ENCODE data around the gene DOC2B.

Gene DOC2B

DNA sequence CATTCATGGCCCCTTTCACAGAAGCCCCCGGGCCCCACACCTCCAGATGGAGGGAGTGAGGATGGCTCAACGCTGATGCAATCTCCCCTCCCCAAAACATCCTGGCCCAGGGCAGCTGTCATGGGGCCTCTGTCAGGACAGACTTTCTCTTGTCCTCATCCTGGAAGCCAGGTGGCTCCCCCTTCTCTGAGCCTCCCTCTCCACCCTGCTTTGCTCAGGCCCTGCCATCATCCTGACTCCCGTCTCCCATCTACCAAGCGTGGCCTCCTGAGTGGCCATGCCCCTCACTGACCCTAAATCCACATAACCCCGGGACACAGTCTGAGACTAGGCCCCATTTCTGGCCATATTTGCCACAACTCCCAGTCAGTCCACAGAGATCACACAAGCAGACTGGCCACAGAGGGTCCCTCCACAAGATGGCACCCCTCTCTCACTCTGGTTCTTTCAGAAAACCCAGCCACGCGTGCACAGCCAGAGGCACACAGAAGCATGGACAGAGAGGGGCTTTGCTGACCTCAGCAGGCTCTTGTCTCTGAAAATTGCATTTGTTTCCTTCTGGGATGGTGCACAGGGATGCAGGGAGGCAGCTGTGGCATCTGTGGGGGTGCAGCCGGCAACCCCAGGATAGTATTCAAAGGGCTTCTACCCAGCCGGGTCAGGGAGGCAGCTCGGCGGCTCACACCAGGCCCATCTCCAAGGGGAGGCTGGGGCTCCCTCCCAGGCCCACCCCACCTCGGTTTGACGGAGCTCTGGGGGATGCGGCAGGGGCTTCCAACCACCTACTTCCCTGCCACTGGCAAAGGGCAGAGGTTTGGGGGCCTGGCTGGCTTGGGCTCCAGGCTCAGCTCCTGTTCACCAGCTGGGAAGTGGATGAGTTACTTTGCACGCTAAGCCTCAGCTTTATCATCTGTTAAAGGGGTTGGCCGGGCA lies 16.9 kb downstream of the DOC2B start:
- DNase-seq (ENCODE audit: low read depth in 2 of 2, low spot score in 1 of 2), result no peak

DNA sequence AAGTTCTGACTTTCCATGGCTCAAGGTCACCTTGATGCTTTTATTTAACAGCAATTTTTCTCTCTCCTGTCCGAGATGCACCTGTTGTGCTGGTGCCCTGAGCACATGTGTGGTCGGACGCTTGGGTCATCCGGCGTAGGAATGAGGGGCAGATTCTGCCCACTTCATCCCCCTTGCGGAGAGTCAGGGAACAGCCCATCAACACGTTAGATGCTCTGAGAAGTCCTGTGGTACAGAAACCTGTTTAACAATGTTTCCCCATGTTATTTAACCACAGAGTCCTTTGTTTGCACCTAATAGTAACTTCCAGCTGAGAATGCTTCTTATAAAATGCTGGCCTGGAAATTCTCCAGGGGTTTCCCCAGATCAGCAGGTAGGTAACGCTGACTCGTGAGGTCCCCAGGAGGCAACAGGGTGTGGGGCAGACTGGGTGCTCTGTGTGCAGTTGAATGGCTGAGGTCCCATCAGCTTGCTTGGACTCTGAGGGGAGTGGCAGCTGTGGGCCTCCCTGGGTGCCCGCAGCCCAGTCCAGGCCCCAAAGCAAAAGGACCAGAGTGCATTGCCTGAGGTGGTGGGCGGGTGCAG lies 17.8 kb downstream of the DOC2B start:
- DNase-seq (ENCODE audit: low read depth in 2 of 2, low spot score in 1 of 2), result no peak

GRCh38 chr17:162689-163088 lies 18.8 kb downstream of the DOC2B start:
- no peak for DNase-seq (ENCODE audit: low read depth in 2 of 2, low spot score in 1 of 2)

GRCh38 chr17:161481-161880 lies 20.0 kb downstream of the DOC2B start:
- no peak for DNase-seq (ENCODE audit: low read depth in 2 of 2, low spot score in 1 of 2)

DNA sequence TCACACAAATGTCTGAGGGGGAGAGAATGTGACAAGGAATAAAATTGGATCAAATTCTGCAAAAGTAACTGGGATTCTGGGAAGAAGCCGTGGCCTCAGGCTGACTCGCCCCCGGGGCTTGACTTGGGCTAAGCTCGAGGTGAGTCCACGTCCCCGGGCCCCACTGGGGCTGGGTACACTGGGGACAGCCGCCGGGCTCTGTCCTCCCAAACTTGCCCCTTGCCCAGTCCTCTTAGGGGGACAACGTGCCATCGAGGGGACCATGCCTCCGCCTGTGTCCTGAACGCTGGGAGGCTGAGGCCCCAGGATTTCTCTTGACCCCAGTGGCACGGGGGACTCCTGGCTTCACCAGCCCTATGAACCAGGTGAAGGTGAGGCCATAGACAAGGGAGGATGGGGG lies 21.1 kb downstream of the DOC2B start:
- no peak for DNase-seq (ENCODE audit: low read depth in 2 of 2, low spot score in 1 of 2)

DNA sequence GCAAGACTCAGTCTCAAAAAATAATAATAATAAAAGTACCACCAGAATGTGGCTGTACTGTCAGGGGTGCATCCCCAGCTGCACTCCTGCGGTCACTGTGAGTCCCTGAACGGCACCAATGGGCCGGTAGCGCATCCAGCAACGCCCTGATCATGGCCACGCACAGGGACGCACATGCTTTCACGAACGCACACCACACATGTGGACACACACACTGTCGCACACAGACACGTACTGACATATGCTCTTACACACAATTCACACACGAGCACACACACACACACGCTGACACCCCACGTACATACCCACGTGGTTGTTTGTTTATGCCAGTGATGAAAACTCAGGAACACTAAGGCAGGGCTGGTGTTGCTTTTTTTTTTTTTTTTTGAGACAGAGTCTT lies 21.8 kb downstream of the DOC2B start:
- no peak for DNase-seq (ENCODE audit: low read depth in 2 of 2, low spot score in 1 of 2)

DNA sequence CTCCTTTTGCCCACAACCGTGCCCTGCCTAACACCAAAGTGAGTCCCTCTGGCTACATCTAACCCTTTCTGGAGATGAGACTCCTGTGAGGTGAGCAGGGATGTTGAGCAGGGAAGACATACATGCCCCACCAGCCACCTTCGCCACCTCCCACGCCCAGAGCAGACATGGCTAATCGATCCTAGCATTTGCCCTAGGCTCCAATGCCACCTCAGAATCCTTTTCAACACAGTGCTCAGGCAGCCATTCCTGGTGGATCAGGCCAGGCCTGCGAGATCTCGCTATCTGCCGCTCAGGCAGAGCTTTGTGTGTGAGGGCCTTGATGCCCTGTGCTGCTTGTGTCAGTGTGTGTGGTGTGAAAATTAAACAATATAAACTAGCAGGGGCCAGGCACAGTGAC lies 23.1 kb downstream of the DOC2B start:
- DNase-seq (ENCODE audit: low read depth in 2 of 2, low spot score in 1 of 2), result no peak

DNA sequence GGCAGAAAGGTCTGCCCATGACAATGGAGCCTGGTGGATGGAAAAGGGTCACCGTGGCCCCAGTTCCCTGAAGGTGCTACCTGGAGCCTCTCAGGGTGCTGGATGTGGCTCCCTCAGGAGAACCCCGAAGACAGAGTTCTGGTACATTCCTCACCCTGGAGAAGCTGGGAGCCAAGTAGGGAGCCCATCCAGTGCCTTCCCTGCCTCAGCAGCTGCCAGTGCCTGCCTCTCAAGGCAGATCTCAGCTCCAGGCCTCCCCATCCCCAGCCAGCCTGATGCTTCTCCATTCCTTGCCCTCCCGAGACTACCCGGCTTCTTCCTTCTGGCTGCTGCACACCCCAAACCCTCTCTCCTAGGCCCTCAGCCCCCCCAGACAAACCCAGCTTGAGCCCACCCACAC lies 23.5 kb downstream of the DOC2B start:
- no peak for DNase-seq (ENCODE audit: low read depth in 2 of 2, low spot score in 1 of 2)

GRCh38 chr17:156946-157345 lies 24.5 kb downstream of the DOC2B start:
- DNase-seq (ENCODE audit: low read depth in 2 of 2, low spot score in 1 of 2), result no peak

DNA sequence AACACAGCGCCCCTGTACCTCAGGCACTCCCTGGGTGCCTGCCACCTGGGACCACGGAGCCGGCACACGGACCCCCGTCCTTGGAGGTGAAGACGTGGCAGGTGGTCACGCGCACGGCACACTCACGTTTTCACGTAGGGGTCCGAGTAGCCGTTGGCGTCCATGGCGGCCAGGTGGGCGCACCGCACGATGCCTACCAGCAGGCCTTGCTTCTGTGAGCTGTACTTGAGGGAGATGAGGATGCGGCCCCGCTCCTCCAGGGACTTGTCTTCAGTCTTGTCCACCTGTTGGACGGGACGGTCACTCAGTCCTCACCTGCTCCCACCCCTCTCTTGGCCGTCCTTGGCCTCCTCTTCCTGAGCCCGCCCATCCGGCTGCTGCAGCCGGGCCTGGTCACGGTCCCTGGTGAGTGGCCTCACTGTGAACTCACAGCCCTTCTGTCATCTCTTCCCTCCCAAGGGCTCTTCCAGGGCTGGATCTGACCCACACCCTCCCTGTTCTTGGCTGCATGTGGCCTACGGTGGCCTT lies 25.3 kb downstream of the DOC2B start:
- DNase-seq (ENCODE audit: low read depth in 2 of 2, low spot score in 1 of 2), result no peak

GRCh38 chr17:155576-155975 lies 25.9 kb downstream of the DOC2B start:
- no peak for DNase-seq (ENCODE audit: low read depth in 2 of 2, low spot score in 1 of 2)

DNA sequence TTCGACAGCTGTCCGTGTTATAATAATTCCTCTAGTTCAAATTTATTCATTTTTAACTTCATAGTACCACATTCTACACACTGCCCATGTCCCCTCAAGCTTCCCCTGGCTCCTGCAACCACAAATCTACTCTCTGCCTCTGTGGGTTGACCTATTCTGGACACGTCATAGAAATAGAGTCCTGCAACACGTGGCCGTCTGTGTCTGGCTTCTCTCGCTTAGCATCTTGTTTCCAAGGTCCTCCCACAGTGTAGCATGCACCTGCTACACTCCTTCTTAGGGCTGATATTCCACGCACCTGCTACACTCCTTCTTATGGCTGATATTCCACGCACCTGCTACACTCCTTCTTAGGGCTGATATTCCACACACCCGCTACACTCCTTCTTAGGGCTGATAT lies 27.6 kb downstream of the DOC2B start:
- no peak for DNase-seq (ENCODE audit: low read depth in 2 of 2, low spot score in 1 of 2)

GRCh38 chr17:152860-153420 lies 28.5 kb downstream of the DOC2B start:
- no peak for DNase-seq (ENCODE audit: low read depth in 2 of 2, low spot score in 1 of 2)

DNA sequence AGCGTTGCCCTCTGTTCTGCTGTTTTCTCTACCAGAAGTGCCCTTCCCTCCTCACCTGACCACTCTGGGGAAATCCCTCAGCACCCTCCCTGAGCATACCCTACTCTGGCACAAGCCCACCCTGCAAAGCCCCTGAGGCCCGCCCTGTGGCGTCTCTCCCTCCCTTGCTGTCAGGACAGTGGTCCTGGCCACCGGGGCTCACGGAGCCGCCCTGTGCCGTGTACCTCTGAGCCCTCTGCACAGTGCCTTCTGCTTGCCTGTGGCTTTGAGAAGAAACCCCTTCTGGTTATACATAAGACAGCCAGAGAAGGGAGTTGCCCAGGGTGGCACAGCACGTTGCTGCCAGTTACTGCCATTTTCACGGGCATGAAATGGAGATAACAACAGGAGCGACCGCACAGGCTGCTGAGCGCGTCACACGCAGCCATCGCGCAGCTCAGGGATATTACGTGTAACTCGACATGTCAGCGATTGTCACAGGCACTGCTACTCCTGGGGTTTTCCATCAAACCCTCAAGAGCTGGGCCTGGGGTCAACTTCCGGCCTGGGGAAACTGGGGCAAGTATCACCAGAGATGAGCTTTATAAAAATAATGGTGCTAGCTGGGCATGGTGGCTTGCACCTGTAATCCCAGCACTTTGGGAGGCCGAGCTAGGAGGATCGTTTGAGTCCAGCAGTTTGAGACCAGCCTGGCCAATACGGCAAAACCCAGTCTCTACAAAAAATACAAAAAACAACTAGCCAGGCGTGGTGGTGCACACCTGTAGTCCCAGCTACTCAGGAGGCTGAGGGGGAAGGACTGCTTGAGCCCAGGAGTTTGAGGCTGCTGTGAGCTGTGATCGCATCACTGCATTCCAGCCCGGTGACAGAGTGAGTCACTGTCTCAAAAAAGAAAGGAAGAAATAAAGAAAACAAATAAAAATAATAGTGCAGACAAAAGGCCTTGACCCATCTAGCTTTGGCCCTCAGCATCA lies 29.3 kb downstream of the DOC2B start:
- no peak for DNase-seq (ENCODE audit: low read depth in 2 of 2, low spot score in 1 of 2)

GRCh38 chr17:151004-151403 lies 30.4 kb downstream of the DOC2B start:
- DNase-seq (ENCODE audit: low read depth in 2 of 2, low spot score in 1 of 2), result no peak

DNA sequence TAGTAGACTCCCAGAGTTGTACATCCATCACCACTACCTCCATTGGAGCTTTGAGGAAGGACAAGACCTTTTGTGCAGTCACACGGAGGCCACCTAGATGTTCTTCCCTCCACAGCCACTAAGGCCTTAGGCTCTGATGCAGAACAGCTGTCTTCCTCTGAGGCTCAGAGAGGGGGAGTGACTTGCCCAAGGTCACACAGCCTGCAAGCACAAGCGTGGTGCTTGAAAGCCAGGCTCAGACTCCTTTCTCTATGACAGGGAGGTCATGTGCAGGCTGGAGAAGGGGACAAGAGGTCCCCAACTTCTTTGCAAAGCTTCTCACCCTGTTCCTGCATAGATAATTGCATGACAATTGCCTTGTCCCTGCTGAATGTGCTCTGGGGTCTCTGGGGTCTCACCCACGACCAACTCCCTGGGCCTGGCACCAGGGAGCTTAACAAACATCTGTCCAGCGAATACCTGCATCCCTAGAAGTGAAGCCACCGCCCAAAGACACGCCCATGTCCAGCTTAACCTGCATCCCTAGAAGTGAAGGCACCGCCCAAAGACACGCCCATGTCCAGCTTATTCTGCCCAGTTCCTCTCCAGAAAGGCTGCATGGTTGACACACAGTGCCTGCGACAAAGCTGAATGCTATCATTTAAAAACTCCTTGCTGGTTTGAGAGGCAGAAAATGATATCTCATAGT lies 31.4 kb downstream of the DOC2B start:
- no peak for DNase-seq (ENCODE audit: low read depth in 2 of 2, low spot score in 1 of 2)

DNA sequence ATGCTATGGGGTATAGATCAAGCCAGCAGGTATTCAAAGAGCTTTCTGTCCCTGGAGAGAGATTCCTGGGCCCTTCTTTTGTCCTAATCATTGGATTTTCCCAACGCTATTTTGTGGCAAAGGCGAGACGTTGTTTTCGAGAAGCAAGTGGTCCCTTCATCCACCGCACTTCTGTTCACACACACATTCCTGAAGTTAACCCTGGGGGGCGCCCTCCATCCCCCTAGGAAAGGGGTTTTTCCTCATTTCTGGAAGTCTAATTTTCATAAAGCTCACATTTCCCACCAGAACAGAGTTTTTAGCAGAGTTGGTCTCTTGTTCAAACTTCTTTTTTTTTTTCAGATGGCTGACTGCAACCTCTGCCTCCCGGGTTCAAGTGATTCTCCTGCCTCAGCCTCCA lies 32.2 kb downstream of the DOC2B start:
- no peak for DNase-seq (ENCODE audit: low read depth in 2 of 2, low spot score in 1 of 2)

- no peak for DNase-seq (ENCODE audit: low read depth in 2 of 2, low spot score in 1 of 2)
Measured at GRCh38 chr17:148757-149156, 32.7 kb downstream of the DOC2B start.

DNA sequence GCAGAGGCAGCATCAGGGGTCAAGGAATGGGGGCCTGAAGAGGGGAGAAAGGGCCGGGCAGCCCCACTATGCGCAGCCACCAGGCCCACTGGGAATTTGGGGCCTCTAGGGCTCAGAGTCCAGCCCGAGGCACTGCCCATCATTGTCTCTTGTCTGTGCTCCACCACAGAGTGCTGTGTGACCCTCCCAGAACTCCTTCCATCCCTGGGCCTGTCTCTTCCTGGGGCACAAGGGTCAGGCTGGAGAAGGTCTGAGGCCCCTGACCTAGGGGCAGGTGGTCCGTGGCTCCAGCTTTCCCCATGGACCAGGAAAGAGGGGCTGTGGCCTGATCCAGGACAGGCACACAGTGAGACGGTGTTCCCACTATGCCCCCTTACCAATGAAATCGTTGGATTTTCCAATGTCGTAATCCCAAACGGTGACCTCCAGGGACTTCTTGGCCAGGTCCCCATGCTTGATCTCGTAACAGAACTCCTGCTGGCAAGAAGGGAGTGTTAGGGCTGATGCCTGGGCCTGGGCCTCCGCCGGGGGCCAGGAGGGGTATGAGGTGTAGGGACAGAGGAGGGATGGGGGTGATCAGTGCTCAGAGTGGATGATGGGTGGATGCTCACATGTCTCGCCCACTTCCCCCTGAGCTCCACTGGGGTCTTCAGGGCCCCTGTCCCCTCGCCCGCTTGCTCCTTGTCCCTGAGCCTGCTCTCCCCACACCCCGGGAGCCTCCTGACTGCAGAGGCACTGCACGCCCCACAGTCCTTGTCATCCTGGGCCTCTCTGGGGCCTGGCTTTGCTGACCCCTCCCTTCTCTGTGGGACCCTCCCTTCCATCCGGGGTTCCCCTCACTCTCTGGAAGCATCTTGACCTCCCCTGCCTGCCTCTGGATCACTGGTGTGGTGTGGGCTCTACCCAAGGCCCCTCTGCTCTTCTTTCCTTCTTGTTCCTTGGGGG lies 33.4 kb downstream of the DOC2B start:
- no peak for DNase-seq (ENCODE audit: low read depth in 2 of 2, low spot score in 1 of 2)
